GM18909 (cell line): Measurements from ENCODE around the gene SCAMP2.
"Not testable (repeated sequence)": the region's sequence is repeated elsewhere in the genome, so short reads cannot be mapped to it uniquely, and the experiment has no call there.

Experiments
- ATAC-seq: cut with Tn5 transposase; IDR thresholded peaks from one replicate; pipeline ENCODE4 v1.9.1; 2021; ENCODE audit warnings: mild to moderate bottlenecking; ENCODE audit not compliant: unreplicated experiment, poor library complexity

The SCAMP2 gene

GRCh38 chr15:74873036-74873755 lies at the start of gene SCAMP2:
TSS of gene SCAMP2 (minus strand) at chr15:74873365. CDS start at chr15:74873255, 110 bp downstream.
- ATAC-seq: peak; percentile 84

GRCh38 chr15:74920456-74920855 lies 47.3 kb upstream of the SCAMP2 start:
- no peak for ATAC-seq

DNA sequence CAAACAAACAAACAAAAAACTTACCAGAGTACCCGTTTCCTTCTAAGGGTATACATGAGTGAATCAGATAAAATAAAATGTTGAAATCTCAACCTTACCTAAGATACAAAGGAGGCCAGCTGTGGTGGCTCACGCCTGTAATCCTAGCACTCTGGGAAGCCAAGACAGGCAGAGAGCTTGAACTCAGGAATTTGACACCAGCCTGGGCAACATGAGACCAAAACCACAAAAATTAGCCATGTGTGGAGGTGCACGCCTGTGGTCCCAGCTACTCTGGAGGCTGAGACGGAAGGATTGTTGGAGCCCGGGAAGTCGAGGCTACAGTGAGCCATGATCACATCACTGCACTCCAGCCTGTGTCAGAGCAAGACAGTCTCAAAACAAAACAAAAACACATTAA lies 44.5 kb upstream of the SCAMP2 start:
- no peak for ATAC-seq

GRCh38 chr15:74913799-74914198 lies 40.6 kb upstream of the SCAMP2 start:
- not testable (repeated sequence) for ATAC-seq

- no peak for ATAC-seq
Observed at GRCh38 chr15:74913041-74913440, 39.9 kb upstream of the SCAMP2 start.

- no peak for ATAC-seq
Observed at GRCh38 chr15:74908635-74909034, 35.5 kb upstream of the SCAMP2 start.

- ATAC-seq: peak; percentile 13
Observed at GRCh38 chr15:74907163-74907870, 34.2 kb upstream of the SCAMP2 start.

DNA sequence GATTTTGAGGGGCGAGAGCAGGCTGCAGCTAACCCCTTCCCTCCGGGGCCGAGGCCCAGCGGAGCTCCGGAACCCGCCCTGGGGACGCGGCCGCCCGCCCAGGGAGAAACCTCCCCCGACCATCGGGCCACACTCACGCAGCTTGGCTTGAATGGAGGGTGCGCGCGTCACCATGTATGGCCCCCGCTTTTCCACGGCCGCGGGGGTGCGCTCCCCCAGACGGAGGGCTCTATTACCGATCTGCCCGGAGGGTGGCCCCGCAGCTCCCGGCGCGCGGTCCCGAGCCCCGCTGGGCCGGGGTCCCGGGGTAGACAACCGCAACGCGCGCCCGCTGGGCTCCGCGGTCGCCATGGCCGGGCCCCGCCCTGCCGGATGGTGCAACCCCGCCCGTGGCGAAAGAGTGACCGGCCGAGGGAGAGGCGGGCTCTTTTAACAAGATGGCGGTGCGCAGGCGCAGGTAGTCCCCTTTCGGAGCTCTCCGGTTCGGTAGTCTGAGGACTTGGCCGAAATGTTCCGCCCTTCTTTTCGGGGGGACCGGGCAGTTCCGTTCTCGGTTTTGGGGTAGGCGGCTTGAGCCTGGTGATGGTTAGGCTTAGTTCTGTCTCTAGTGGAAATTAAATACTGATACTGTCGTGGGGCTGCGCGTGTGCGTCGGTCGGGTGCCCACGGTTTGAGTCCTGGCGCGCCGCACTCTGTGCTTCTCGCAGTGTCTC lies 33.4 kb upstream of the SCAMP2 start, which contains the start of gene FAM219B:
Gene FAM219B (minus strand): TSS at position 402 of the 713 bp plus-strand sequence. CDS start 51 bp downstream, at position 351.
- peak; percentile 81 for ATAC-seq

GRCh38 chr15:74906067-74906449 lies 32.9 kb upstream of the SCAMP2 start:
- peak; percentile 11 for ATAC-seq

GRCh38 chr15:74904190-74904805 lies 31.1 kb upstream of the SCAMP2 start:
- ATAC-seq: no peak

DNA sequence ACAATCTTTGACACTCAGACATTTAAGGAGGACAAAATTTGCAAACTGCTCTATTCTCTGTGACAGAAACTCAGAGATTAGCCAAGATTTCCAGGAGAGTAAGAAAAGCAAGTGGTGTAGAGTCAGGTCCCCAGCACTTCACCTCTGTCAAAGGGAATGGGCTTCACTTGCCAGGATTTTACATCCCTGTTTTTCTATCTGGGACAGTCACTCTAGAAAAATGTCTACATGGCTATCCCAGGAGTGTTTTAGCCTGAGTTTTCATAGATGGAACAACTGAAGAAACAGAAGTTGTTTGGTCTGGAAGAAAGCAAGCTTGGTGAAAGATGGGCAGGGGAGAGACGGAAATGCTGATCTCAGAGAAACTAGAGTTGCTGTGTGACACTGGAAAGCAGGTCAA lies 30.5 kb upstream of the SCAMP2 start:
- ATAC-seq: no peak

DNA sequence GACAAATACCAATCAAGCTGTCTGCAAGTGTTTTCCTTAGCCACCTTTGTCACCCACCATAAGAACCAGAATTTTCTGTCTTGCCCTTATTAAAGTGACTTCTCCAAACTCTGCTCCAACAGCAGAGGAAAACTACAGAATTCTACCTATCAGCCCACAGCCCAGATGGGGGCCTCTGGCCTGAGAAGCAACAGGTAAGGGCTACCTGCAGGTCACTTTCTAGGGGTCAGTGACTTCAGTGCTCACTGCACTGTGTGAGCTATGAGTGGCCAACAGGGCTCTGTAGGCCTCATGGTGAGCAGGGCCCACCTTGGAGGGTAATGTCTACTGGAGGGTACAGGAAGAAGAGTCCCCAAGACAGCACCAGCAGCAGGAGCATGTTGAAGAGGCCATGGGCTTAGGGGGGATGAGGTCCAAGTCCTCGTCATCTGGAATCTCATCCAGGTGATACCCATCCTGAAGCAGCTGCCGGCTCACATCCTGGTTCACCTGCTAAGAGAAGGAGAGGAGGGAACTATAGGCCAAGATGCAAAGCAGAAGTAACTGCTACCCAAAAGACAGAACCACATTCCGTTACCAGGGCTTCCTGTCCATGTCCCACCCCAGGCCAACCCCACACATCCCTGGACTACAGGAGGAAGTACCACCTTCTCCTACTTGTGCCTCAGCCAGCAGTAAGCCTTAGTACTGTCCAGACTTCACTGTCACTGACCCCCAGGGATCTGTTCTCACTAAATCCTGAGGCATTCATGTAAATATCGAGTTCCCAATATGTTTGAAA lies 29.3 kb upstream of the SCAMP2 start:
- no peak for ATAC-seq

- ATAC-seq: peak; percentile 37
Observed at GRCh38 chr15:74901612-74902063, 28.5 kb upstream of the SCAMP2 start.

DNA sequence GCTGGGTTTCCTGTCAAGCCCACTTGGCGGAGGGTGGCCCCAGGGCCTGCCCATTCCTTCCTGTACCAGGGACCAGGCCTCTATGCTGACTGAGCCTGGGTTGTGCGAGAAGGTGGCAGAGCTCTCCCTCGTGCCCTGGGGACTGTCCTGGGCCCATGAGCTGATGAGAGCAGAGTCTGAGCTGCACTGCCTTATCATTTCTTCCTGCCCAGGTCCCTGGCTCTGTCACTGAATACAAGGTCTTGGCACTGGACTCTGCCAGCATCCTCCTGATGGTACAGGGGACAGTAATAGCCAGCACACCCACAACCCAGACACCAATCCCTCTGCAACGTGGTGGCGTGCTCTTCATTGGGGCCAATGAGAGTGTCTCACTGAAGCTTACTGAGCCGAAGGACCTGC lies 24.1 kb upstream of the SCAMP2 start:
- ATAC-seq: no peak

GRCh38 chr15:74896316-74896715 lies 23.2 kb upstream of the SCAMP2 start:
- no peak for ATAC-seq

DNA sequence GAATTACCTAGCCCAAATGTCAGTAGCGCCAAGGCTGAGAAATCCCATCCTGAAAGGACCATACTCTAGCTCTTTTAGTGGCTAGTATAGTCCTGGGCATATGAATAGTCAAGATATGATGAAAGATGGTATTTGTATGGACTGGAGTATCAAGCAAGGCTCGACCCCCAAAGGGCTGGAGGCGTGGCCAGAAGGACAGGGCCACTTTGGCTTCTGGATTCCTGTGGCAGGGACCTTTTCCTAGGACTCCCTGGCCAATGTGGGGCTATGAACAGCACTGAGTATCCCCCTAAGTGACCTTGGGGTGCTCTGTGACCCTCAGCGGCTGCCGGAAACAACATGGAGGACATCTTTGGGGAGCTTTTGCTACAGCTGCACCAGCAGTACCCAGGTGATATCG lies 22.7 kb upstream of the SCAMP2 start:
- ATAC-seq: no peak

- ATAC-seq: not testable (repeated sequence)
Observed at GRCh38 chr15:74894383-74894782, 21.2 kb upstream of the SCAMP2 start.

GRCh38 chr15:74893627-74894026 lies 20.5 kb upstream of the SCAMP2 start:
- ATAC-seq: no peak

GRCh38 chr15:74892931-74893330 lies 19.8 kb upstream of the SCAMP2 start:
- no peak for ATAC-seq

GRCh38 chr15:74892313-74892712 lies 19.1 kb upstream of the SCAMP2 start:
- ATAC-seq: no peak
